KMS-11 (cell line): ENCODE results near the gene PABPC3.

Source experiments
- H2AFZ ChIP-seq: fragments of 200-600 bp; sonication (generic); 2 replicates; pipeline ENCODE4 v1.6.1; 2016; ENCODE audit warnings: antibody characterized with exemption, mixed run types, low read depth
- H3K27ac ChIP-seq: fragments of 200-600 bp; sonication (generic); 2 replicates; pipeline ENCODE4 v1.6.1; 2016; ENCODE audit warnings: mild to moderate bottlenecking, mixed run types
- H3K27me3 ChIP-seq: fragments of 200-600 bp; sonication (generic); 2 replicates; pipeline ENCODE4 v1.6.1; 2017; ENCODE audit warnings: mild to moderate bottlenecking, low read depth, mixed run types, moderate library complexity; ENCODE audit not compliant: insufficient read depth
- H3K36me3 ChIP-seq: fragments of 200-600 bp; sonication (generic); 2 replicates; pipeline ENCODE4 v1.6.1; 2017; ENCODE audit warnings: mild to moderate bottlenecking, mixed run types; ENCODE audit not compliant: insufficient read depth
- H3K4me1 ChIP-seq: fragments of 200-600 bp; sonication (generic); 2 replicates; pipeline ENCODE4 v1.6.1; 2016; ENCODE audit warnings: mild to moderate bottlenecking, low read depth, mixed run types; ENCODE audit not compliant: poor library complexity, severe bottlenecking
- H3K4me2 ChIP-seq: fragments of 200-600 bp; sonication (generic); 2 replicates; pipeline ENCODE4 v1.7.0; 2016; ENCODE audit warnings: mild to moderate bottlenecking, mixed run types
- H3K4me3 ChIP-seq: fragments of 200-600 bp; sonication (generic); IDR thresholded peaks from 2 replicates; pipeline ENCODE4 v1.6.1; 2017; ENCODE audit warnings: low read depth, low read length, mixed read lengths; ENCODE audit not compliant: insufficient read depth
- H3K79me2 ChIP-seq: fragments of 200-600 bp; sonication (generic); 2 replicates; pipeline ENCODE4 v1.6.1; 2016; ENCODE audit warnings: low read depth, mixed run types; ENCODE audit not compliant: insufficient read depth
- H3K9ac ChIP-seq: fragments of 200-600 bp; sonication (generic); 2 replicates; pipeline ENCODE4 v1.6.1; 2016; ENCODE audit warnings: mild to moderate bottlenecking, mixed run types
- H4K20me1 ChIP-seq: fragments of 200-600 bp; sonication (generic); 2 replicates; pipeline ENCODE4 v1.6.1; 2016; ENCODE audit warnings: mild to moderate bottlenecking, mixed run types; ENCODE audit not compliant: insufficient read depth
- TF ChIP-seq, protein P1 (sequence below): fragments of 200-600 bp; sonication (generic); conservative IDR thresholded peaks from 2 replicates; pipeline ENCODE4 v1.6.1; 2017; ENCODE audit warnings: low read depth, mild to moderate bottlenecking, antibody characterized with exemption, low read length, moderate library complexity, mixed read lengths

Gene PABPC3

GRCh38 chr13:25059166-25059565 lies 36.8 kb upstream of the PABPC3 start:
- Histone ChIP-seq H3K4me2 (no peak overlapping the region), H3K79me2 (no peaks in the 10 kb centered on the region), H3K9ac (no peak overlapping the region), H3K27ac (no peak overlapping the region), H3K27me3 (no peaks in the 10 kb centered on the region), H2AFZ (no peak overlapping the region), H4K20me1 (no peaks in the 10 kb centered on the region), H3K36me3 (no peaks in the 10 kb centered on the region), H3K4me1 (no peaks in the 10 kb centered on the region), H3K4me3 (no peak overlapping the region)
- TF ChIP-seq, protein P1, sequence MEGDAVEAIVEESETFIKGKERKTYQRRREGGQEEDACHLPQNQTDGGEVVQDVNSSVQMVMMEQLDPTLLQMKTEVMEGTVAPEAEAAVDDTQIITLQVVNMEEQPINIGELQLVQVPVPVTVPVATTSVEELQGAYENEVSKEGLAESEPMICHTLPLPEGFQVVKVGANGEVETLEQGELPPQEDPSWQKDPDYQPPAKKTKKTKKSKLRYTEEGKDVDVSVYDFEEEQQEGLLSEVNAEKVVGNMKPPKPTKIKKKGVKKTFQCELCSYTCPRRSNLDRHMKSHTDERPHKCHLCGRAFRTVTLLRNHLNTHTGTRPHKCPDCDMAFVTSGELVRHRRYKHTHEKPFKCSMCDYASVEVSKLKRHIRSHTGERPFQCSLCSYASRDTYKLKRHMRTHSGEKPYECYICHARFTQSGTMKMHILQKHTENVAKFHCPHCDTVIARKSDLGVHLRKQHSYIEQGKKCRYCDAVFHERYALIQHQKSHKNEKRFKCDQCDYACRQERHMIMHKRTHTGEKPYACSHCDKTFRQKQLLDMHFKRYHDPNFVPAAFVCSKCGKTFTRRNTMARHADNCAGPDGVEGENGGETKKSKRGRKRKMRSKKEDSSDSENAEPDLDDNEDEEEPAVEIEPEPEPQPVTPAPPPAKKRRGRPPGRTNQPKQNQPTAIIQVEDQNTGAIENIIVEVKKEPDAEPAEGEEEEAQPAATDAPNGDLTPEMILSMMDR, result no peak

- no peak overlapping the region for H3K4me2 ChIP-seq
- H2AFZ ChIP-seq, result no peak overlapping the region
- no peaks in the 10 kb centered on the region for H3K27me3 ChIP-seq
- H3K4me3 ChIP-seq, result no peak overlapping the region
- no peaks in the 10 kb centered on the region for H3K36me3 ChIP-seq
- H3K27ac ChIP-seq, result no peak overlapping the region
- TF ChIP-seq, protein P1, result no peak
- no peaks in the 10 kb centered on the region for H3K79me2 ChIP-seq
- no peak overlapping the region for H3K9ac ChIP-seq
- H3K4me1 ChIP-seq, result no peaks in the 10 kb centered on the region
- no peaks in the 10 kb centered on the region for H4K20me1 ChIP-seq
These were observed 36.0 kb upstream of the PABPC3 start for GRCh38 chr13:25059958-25060357.

DNA sequence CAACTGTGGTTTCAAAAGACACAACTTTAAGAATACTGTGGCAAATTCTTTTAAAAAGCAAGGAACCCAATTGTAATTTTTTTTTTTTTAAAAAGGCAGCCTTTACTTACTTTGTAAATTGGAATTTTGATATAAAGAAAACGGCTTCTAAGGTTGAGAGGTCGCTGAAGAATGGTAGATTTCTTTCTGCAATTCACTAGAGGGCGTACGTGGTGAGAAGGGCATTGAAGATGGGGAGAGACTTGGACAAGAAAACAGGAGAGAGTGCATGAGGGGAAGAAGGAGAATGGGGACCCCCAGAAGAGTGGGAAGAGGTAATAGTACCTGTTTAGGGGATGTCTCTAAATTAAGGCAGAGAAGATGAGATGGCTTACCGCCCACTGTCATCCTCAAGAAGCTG lies 33.5 kb upstream of the PABPC3 start:
- H3K79me2 ChIP-seq, result no peaks in the 10 kb centered on the region
- H3K27me3 ChIP-seq, result no peaks in the 10 kb centered on the region
- no peak overlapping the region for H3K4me2 ChIP-seq
- H4K20me1 ChIP-seq, result no peaks in the 10 kb centered on the region
- H2AFZ ChIP-seq, result no peak overlapping the region
- no peak overlapping the region for H3K4me3 ChIP-seq
- no peaks in the 10 kb centered on the region for H3K36me3 ChIP-seq
- no peak overlapping the region for H3K27ac ChIP-seq
- no peak overlapping the region for H3K9ac ChIP-seq
- TF ChIP-seq, protein P1, result no peak
- no peaks in the 10 kb centered on the region for H3K4me1 ChIP-seq

- Histone ChIP-seq H3K9ac (no peak overlapping the region), H3K27ac (no peak overlapping the region), H3K4me2 (no peak overlapping the region), H4K20me1 (no peaks in the 10 kb centered on the region), H3K27me3 (no peaks in the 10 kb centered on the region), H3K36me3 (no peaks in the 10 kb centered on the region), H3K4me3 (no peak overlapping the region), H3K4me1 (no peaks in the 10 kb centered on the region), H3K79me2 (no peaks in the 10 kb centered on the region), H2AFZ (no peak overlapping the region)
- TF ChIP-seq, protein P1, result no peak
These were observed 31.5 kb upstream of the PABPC3 start for GRCh38 chr13:25064396-25064795.
